ENCODE measurements around the gene ZNF410.
"Not testable (repeated sequence)": the region's sequence is repeated elsewhere in the genome, so short reads cannot be mapped to it uniquely, and the experiment has no call there.

The ZNF410 gene, protein sequence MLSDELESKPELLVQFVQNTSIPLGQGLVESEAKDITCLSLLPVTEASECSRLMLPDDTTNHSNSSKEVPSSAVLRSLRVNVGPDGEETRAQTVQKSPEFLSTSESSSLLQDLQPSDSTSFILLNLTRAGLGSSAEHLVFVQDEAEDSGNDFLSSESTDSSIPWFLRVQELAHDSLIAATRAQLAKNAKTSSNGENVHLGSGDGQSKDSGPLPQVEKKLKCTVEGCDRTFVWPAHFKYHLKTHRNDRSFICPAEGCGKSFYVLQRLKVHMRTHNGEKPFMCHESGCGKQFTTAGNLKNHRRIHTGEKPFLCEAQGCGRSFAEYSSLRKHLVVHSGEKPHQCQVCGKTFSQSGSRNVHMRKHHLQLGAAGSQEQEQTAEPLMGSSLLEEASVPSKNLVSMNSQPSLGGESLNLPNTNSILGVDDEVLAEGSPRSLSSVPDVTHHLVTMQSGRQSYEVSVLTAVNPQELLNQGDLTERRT

GRCh38 chr14:73886449-73887317, at the start of gene ZNF410:
ZNF410 (plus strand) TSS chr14:73886859; CDS start chr14:73892176, 5,317 bp downstream.
- DNase-seq (ENCODE audit: low read depth in 2 of 2) = peak; percentile 85 to 86

DNA sequence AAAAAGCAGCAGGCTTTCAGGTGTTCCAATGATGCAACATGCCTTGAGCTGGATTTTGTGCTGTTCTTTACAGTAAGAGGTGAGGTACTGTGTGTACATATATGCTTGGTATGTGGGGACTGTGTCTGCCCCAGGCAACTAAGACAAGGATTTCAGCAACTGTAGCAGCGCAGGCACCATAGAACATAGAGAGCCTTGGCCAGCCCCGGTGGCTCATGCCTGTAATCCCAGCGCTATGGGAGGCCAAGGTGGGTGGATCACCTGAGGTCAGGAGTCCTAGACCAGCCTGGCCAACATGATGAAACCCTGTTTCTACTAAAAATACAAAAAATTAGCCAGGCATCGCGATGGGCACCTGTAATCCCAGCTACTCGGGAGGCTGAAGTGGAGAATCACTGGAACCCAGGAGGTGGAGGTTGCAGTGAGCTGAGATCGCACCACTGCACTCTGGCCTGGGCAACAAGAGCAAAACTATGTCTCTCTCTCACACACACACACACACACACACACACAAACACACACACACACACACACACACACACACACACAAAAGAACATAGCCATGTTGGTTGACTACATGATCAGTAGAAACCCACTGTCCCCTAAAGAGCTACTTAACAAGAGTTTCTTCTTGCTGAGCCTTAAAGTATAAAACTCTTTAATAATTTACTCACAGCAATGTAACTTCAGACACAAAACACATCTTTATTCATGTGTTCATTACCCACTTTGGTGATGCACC, 48.2 kb upstream of the ZNF410 start:
- DNase-seq (ENCODE audit: low read depth in 2 of 2) = not testable (repeated sequence)

GRCh38 chr14:73842201-73842600, 44.5 kb upstream of the ZNF410 start:
- no peak for DNase-seq (ENCODE audit: low read depth in 2 of 2)

DNA sequence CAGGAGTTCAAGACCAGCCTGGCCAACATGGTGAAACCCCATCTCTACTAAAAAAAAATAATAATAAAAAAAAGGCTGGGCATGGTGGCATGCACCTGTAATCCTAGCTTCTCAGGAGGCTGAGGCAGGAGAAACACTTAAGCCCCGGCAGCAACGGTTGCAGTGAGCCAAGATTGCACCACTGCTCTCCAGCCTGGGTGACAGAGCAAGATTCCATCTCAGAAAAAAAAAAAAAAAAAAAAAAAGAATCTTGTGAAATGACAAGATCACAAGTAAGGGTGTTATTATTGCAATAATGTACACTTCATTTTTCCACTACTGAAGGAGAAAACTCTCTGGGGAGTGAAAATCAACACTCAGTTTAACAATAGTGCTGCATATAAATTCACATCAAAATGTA, 43.8 kb upstream of the ZNF410 start:
- no peak for DNase-seq (ENCODE audit: low read depth in 2 of 2)

DNA sequence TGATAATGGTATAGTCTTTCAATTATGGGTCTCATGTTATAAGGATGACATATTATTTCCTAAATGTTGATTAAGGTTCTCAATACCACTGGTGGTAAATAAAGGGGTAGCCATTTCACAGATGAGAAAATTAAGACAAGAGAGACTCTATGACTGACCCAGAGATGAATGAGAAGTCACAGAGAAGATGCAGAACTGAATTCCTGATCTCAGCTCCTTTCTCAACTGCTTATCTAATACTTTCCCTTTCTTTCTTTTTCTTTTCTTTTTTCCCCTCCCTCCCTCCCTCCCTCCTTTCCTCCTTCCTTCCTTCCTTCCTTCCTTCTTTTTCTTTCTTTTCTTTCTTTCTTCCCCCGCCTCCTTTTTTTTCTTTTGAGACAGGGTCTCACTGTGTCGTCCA, 43.4 kb upstream of the ZNF410 start:
- DNase-seq (ENCODE audit: low read depth in 2 of 2) = no peak

- DNase-seq (ENCODE audit: low read depth in 2 of 2) = no peak
These were observed 39.7 kb upstream of the ZNF410 start for GRCh38 chr14:73846947-73847346.

GRCh38 chr14:73851000-73851399, 35.7 kb upstream of the ZNF410 start:
- no peak for DNase-seq (ENCODE audit: low read depth in 2 of 2)

DNA sequence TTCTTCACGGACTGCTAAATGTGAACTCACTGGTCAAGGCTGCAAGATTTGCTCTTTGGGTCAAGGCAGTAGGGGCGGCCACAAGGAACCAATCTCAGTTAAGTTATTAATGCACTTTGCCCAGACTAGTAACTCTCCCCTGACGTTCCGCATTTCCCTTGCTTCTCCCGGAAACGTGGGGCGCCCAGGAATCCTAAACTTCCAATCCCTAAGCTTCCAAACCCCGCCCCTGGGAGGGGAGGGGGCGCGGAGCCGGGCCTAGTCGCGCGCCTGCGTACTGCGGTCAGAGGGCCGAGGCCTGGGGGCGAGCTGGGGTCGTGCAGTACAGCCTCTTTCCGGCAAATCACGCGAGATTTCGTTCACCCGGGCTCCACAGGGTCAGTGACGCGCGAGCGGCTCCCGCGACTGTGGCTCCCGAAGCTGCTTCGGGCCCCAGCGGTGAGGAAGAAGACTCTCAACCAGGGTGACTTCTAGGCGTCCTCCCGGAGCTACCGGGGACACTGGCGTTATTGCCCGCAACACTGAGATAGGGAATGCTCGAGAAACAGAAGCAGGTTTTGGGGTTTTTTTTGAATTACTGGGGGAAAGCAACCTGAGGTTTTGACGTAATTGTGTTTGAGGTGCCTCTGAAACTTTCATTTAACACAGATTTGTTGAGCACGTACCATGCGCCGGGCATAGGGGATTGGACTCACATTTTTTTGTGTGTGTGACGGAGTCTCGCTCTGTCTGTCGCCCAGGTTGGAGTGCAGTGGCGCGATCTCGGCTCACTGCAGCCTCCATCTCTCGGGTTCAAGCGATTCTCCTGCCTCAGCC, 34.9 kb upstream of the ZNF410 start, which contains the start of gene PTGR2:
PTGR2 (plus strand) TSS at position 265 of the 816 bp plus-strand sequence. CDS start 7,032 bp downstream, outside the sequence.
- DNase-seq (ENCODE audit: low read depth in 2 of 2) = peak; percentile 74 to 83

- DNase-seq (ENCODE audit: low read depth in 2 of 2) = no peak
These were observed 27.5 kb upstream of the ZNF410 start for GRCh38 chr14:73859145-73859544.

- DNase-seq (ENCODE audit: low read depth in 2 of 2) = no peak
These were observed 25.6 kb upstream of the ZNF410 start for GRCh38 chr14:73861073-73861472.

GRCh38 chr14:73862480-73862879, 24.2 kb upstream of the ZNF410 start:
- DNase-seq (ENCODE audit: low read depth in 2 of 2) = no peak

GRCh38 chr14:73863209-73863608, 23.4 kb upstream of the ZNF410 start:
- DNase-seq (ENCODE audit: low read depth in 2 of 2) = no peak

DNA sequence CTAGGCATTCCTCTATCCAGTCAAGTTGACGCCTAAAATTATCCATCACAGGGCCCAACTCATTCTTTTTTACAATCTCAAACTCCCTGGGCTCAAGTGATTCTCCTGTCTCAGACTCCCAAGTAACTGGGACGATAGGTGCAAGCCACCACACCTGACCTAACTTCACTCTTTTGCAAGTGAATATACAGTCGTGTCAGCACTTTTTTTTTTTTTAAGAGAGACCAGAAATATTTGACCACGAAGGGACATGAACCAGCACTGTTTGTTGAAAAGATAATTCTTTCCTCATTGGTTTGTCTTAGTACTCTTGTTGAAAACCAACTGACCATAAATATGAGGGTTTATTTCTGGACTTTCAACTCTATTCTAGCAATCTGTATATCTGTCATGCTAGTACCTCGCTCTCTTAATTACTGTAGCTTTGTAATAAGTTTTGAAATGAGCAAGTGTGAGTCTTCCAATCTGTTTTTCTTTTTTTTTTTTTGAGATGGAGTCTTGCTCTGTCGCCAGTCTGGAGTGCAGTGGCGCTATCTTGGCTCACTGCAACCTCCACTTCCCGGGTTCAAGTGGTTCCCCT, 21.0 kb upstream of the ZNF410 start:
- no peak for DNase-seq (ENCODE audit: low read depth in 2 of 2)

DNA sequence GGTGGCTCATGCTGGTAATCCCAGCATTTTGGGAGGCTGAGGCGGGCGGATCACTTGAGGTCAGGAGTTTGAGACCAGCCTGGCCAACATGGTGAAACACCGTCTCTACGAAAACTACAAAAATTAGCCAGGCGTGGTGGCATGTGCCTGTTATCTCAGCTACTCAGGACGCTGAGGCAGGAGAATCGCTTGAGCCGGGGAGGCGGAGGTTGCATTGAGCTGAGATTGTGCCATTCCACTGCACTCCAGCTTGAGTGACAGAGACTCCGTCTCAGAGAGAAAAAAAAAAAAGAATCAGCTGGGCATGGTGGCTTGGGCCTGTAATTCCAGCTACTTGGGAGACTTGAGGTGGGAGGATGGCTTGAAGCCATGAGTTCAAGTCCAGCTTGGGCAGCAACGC, 16.9 kb upstream of the ZNF410 start:
- not testable (repeated sequence) for DNase-seq (ENCODE audit: low read depth in 2 of 2)

GRCh38 chr14:73870525-73871235, 16.0 kb upstream of the ZNF410 start:
- DNase-seq (ENCODE audit: low read depth in 2 of 2) = no peak

GRCh38 chr14:73873660-73874059, 13.0 kb upstream of the ZNF410 start:
- DNase-seq (ENCODE audit: low read depth in 2 of 2) = no peak

- no peak for DNase-seq (ENCODE audit: low read depth in 2 of 2)
These were observed 8.9 kb upstream of the ZNF410 start for GRCh38 chr14:73877790-73878189.

DNA sequence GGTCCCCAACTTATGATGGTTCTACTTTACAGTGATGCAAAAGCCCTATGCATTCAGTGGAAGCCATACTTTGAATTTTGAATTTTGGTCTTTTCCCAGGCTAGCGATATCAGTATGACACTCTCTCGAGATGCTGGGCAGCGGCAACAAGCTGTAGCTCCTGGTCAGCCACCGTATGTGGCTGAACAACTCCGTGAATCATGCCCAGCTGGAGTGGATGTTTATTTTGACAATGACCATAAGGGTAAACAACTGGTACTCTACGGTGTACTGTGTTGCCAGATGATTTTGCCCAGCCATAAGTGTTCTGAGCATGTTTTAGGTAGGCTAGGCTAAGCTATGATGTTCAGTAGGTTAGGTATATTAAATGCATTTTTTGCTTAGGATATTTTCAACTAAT, 8.2 kb upstream of the ZNF410 start:
- DNase-seq (ENCODE audit: low read depth in 2 of 2) = no peak

DNA sequence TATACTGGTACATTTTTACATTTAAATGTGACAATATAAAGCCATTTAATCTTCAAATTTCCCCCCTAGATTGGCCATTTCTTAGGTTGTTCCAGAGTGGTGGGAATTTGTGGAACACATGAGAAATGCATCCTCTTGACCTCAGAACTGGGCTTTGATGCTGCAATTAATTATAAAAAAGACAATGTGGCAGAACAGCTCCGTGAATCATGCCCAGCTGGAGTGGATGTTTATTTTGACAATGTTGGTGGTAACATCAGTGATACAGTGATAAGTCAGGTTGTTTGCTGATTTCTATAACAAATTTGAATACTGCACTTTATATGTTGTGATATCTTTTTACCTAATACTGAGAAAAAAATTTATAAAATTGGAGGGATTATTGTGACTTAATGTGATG, 7.6 kb upstream of the ZNF410 start:
- no peak for DNase-seq (ENCODE audit: low read depth in 2 of 2)

All from activated CD8-positive, alpha-beta memory T cell treated with anti-CD3 and anti-CD28 coated beads for 4 hours (primary cell).